PC-3 (cell line): ENCODE data around the gene ARPIN.

Experiments
- EZH2 ChIP-seq: fragments of 300-600 bp; sonication (generic); IDR thresholded peaks from one replicate; pipeline ENCODE4 v1.6.1; 2017; ENCODE audit warnings: antibody characterized with exemption, mild to moderate bottlenecking, low read length; ENCODE audit not compliant: unreplicated experiment
- TF ChIP-seq, protein P1 (sequence below): fragments of 300-600 bp; sonication (generic); conservative IDR thresholded peaks from 2 replicates; pipeline ENCODE4 v1.5.1; 2017; ENCODE audit warnings: antibody characterized with exemption, low read depth, mild to moderate bottlenecking, low read length

DNA sequence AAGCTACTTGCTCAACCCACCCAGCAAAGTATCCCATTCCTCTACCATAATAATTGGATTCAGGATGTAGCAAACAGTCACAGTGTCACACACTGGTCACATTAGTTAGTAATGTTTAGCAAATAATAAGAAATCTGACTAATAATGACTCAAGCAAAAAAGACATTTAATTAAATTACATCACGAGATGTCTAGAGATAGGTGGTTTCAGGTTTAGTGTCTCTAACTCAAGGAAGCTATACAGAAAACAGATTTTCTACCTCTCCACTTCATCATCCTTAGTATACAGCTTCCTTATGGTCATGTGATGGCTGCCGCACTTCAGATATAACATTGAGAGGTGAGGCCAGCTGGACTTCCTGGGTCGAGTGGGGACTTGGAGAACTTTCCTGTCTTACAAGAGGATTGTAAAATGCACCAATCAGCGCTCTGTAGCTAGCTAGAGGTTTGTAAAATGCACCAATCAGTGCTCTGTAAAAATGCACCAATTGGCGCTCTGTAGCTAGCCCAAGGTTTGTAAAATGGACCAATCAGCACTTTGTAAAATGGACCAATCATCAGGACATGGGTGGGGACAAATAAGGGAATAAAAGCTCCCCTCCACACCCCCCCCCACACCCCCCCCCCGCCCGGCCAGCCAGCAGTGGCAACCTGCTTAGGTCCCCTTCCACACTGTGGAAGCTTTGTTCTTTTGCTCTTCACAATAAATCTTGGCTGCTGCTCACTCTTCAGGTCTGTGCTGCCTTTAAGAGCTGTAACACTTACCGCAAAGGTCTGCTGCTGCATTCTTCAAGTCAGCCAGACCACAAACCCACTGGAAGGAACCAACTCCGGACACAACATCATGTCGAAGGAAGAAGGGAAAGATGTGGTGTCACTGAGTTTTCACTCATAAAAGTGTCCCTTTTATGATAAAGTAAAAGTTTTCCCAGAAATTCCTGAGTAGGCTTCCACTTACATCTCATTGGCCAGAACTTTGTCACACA is 24.9 kb upstream of the ARPIN start:
- TF ChIP-seq, protein P1, sequence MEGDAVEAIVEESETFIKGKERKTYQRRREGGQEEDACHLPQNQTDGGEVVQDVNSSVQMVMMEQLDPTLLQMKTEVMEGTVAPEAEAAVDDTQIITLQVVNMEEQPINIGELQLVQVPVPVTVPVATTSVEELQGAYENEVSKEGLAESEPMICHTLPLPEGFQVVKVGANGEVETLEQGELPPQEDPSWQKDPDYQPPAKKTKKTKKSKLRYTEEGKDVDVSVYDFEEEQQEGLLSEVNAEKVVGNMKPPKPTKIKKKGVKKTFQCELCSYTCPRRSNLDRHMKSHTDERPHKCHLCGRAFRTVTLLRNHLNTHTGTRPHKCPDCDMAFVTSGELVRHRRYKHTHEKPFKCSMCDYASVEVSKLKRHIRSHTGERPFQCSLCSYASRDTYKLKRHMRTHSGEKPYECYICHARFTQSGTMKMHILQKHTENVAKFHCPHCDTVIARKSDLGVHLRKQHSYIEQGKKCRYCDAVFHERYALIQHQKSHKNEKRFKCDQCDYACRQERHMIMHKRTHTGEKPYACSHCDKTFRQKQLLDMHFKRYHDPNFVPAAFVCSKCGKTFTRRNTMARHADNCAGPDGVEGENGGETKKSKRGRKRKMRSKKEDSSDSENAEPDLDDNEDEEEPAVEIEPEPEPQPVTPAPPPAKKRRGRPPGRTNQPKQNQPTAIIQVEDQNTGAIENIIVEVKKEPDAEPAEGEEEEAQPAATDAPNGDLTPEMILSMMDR: no peak
- TF ChIP-seq EZH2: no peak
